Peyer's patch (tissue), 4 donors: Measurements from ENCODE around the gene SSTR5.

ENCODE experiments used
- POLR2A ChIP-seq, 2 donors: fragments of 450-650 bp; IDR thresholded peaks; one replicate each; pipeline ENCODE4 v1.5.1; 2017; ENCODE audit warnings: antibody characterized with exemption in 2 of 2, mild to moderate bottlenecking in 2 of 2, moderate library complexity in 2 of 2
- TF ChIP-seq, protein P1 (sequence below), 6 experiments: fragments of 450-650 bp in 4 of 6; fragments of 200-600 bp in 2 of 6; sonication (generic) in 1 of 6; IDR thresholded peaks; one replicate each; pipeline ENCODE4 v1.5.1; 2017 to 2019; ENCODE audit warnings: antibody characterized with exemption in 6 of 6, mild to moderate bottlenecking in 3 of 6, moderate library complexity in 1 of 6

DNA sequence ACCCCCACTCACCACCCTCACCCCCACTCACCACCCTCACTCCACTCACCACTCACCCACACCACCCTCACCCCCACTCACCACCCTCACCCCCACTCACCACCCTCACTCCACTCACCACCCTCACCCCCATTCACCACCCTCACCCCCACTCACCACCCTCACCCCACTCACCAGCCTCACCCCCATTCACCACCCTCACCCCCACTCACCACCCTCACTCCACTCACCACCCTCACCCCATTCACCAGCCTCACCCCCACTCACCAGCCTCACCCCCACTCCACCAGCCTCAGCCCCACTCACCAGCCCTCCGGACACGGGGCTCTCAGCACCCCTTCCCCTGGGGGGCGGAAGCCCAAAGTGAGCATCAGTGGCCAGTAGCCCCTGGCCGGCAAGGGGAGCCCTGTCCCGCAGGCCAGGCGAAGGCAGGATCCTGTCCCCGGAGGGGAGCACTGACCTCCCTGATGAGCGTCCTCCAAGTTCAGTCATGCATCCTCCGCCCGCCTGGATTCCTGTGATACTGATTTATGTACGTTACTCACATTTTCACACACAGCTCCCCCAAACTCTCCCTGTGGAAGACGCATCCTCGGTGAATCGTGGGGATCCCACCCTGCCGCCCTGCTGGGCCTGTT is 41.5 kb downstream of the SSTR5 start:
- no peak for TF ChIP-seq POLR2A (IDR thresholded peaks at IDR 0.05)
- TF ChIP-seq, protein P1, sequence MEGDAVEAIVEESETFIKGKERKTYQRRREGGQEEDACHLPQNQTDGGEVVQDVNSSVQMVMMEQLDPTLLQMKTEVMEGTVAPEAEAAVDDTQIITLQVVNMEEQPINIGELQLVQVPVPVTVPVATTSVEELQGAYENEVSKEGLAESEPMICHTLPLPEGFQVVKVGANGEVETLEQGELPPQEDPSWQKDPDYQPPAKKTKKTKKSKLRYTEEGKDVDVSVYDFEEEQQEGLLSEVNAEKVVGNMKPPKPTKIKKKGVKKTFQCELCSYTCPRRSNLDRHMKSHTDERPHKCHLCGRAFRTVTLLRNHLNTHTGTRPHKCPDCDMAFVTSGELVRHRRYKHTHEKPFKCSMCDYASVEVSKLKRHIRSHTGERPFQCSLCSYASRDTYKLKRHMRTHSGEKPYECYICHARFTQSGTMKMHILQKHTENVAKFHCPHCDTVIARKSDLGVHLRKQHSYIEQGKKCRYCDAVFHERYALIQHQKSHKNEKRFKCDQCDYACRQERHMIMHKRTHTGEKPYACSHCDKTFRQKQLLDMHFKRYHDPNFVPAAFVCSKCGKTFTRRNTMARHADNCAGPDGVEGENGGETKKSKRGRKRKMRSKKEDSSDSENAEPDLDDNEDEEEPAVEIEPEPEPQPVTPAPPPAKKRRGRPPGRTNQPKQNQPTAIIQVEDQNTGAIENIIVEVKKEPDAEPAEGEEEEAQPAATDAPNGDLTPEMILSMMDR (IDR thresholded peaks at IDR 0.05) = no peak
